ENCODE measurements around the gene RAB17.

- no peak for TF ChIP-seq POLR2A (IDR thresholded peaks at IDR 0.05; ENCODE audit: low read depth, low read length)
- no peak for TF ChIP-seq POLR2AphosphoS5 (IDR thresholded peaks at IDR 0.05; ENCODE audit: low read depth, low read length)
- no peak for TF ChIP-seq TAF1 (IDR thresholded peaks at IDR 0.05; ENCODE audit: low read depth, low read length)
- TF ChIP-seq PAX5 (IDR thresholded peaks at IDR 0.05; ENCODE audit: insufficient read depth, low read length, severe bottlenecking), result no peak
- no peak for TF ChIP-seq POU2F2 (IDR thresholded peaks at IDR 0.05; ENCODE audit: low read depth, low read length)
- no peak for TF ChIP-seq SPI1 (IDR thresholded peaks at IDR 0.05; ENCODE audit: low read depth, low read length)
Observed at GRCh38 chr2:237639052-237639835, 48.7 kb upstream of the RAB17 start.

All from GM12891 (cell line).